HG03066 (cell line): ENCODE results near the gene UBE2L5.

Source experiments
- ATAC-seq: cut with Tn5 transposase; IDR thresholded peaks from one replicate; pipeline ENCODE4 v1.9.1; 2021; ENCODE audit warnings: low read depth; ENCODE audit not compliant: unreplicated experiment

The UBE2L5 gene

GRCh38 chr13:30422054-30422839, at the start of gene UBE2L5:
Gene UBE2L5 (plus strand): TSS chr13:30422493. CDS start chr13:30427991, 5,498 bp downstream.
- ATAC-seq: peak; percentile 79

- ATAC-seq: no peak
These were observed 48.6 kb upstream of the UBE2L5 start for GRCh38 chr13:30373727-30374126.

- no peak for ATAC-seq
These were observed 46.9 kb upstream of the UBE2L5 start for GRCh38 chr13:30375265-30375835.

GRCh38 chr13:30376426-30377311, 45.6 kb upstream of the UBE2L5 start:
- peak; percentile 48 for ATAC-seq

GRCh38 chr13:30377312-30377685, 45.0 kb upstream of the UBE2L5 start:
- ATAC-seq: no peak

GRCh38 chr13:30378191-30378590, 44.1 kb upstream of the UBE2L5 start:
- ATAC-seq: no peak

GRCh38 chr13:30381049-30381448, 41.2 kb upstream of the UBE2L5 start:
- ATAC-seq: no peak

GRCh38 chr13:30382836-30383525, 39.3 kb upstream of the UBE2L5 start:
- no peak for ATAC-seq

- no peak for ATAC-seq
These were observed 33.6 kb upstream of the UBE2L5 start for GRCh38 chr13:30388406-30389283.

GRCh38 chr13:30391956-30392680, 30.2 kb upstream of the UBE2L5 start:
- no peak for ATAC-seq

- ATAC-seq: no peak
These were observed 29.6 kb upstream of the UBE2L5 start for GRCh38 chr13:30392681-30393045.

- ATAC-seq: peak; percentile 53
These were observed 27.5 kb upstream of the UBE2L5 start for GRCh38 chr13:30394751-30395191.

- peak; percentile 72 for ATAC-seq
These were observed 26.8 kb upstream of the UBE2L5 start for GRCh38 chr13:30395192-30396158.

GRCh38 chr13:30396434-30397075, 25.7 kb upstream of the UBE2L5 start:
- no peak for ATAC-seq

- no peak for ATAC-seq
These were observed 23.7 kb upstream of the UBE2L5 start for GRCh38 chr13:30398601-30399072.

GRCh38 chr13:30400376-30400775, 21.9 kb upstream of the UBE2L5 start:
- ATAC-seq: no peak

- no peak for ATAC-seq
These were observed 20.9 kb upstream of the UBE2L5 start for GRCh38 chr13:30401347-30401746.
